Gastrocnemius medialis (tissue), 4 donors: ENCODE results near the gene SPOCD1.
A peak's percentile ranks its signal among the peaks of the same experiment; 100 is the strongest.

Experiments
- CTCF ChIP-seq, 5 experiments: fragments of 450-650 bp in 3 of 5; fragments of 200-600 bp in 2 of 5; sonication (generic) in 2 of 5; IDR thresholded peaks in 4 of 5; conservative IDR thresholded peaks in 1 of 5; 1 replicate in 4 of 5; 2 replicates in 1 of 5; pipeline ENCODE4 v1.5.1; 2016 to 2019; ENCODE audit warnings: antibody characterized with exemption in 5 of 5, mild to moderate bottlenecking in 3 of 5, moderate library complexity in 3 of 5
- POLR2A ChIP-seq, 2 donors: fragments of 450-650 bp; IDR thresholded peaks; one replicate each; pipeline ENCODE4 v1.6.1; 2017; ENCODE audit warnings: antibody characterized with exemption in 2 of 2, mild to moderate bottlenecking in 2 of 2, moderate library complexity in 2 of 2

GRCh38 chr1:31762726-31763670 lies 52.8 kb downstream of the SPOCD1 start:
- TF ChIP-seq CTCF (IDR thresholded peaks at IDR 0.05 in 4 of 5, conservative IDR thresholded peaks at IDR 0.05 in 1 of 5) (peak; percentile 43 to 82 (median 64)), POLR2A (IDR thresholded peaks at IDR 0.05) (no peak)
